DOHH2 (cell line): ENCODE results near the gene RNF17.

ENCODE experiments used
- EZH2phosphoT487 ChIP-seq: fragments of 200-600 bp; sonication (generic); IDR thresholded peaks from 2 replicates; pipeline ENCODE4 v1.6.1; 2017; ENCODE audit warnings: borderline replicate concordance, mild to moderate bottlenecking, antibody characterized with exemption, low read length, moderate library complexity, mixed read lengths
- TF ChIP-seq, protein P1 (sequence below): fragments of 200-600 bp; sonication (generic); IDR thresholded peaks from one replicate; pipeline ENCODE4 v1.5.1; 2014; ENCODE audit warnings: antibody characterized with exemption, mild to moderate bottlenecking, low read depth, low read length; ENCODE audit not compliant: poor library complexity, severe bottlenecking

DNA sequence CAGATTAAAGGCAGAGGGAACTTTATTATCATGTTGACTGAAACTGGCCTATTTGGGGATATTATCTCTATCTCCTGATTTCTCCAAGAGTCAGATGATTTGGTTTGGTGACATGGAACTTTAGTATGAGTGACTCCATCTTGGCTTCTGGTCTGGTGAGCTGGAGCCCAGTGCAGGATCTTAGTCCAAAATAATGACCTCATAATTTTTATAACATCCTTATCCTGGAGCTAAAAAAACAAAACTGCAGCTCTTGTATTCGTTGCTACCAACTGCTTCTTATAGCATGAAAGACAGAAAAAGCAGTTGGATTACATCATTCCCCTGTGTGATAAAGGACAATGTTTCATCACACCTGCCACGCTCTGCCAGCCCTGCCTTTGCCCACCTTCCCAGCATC, 39.3 kb upstream of the RNF17 start:
- TF ChIP-seq, protein P1, sequence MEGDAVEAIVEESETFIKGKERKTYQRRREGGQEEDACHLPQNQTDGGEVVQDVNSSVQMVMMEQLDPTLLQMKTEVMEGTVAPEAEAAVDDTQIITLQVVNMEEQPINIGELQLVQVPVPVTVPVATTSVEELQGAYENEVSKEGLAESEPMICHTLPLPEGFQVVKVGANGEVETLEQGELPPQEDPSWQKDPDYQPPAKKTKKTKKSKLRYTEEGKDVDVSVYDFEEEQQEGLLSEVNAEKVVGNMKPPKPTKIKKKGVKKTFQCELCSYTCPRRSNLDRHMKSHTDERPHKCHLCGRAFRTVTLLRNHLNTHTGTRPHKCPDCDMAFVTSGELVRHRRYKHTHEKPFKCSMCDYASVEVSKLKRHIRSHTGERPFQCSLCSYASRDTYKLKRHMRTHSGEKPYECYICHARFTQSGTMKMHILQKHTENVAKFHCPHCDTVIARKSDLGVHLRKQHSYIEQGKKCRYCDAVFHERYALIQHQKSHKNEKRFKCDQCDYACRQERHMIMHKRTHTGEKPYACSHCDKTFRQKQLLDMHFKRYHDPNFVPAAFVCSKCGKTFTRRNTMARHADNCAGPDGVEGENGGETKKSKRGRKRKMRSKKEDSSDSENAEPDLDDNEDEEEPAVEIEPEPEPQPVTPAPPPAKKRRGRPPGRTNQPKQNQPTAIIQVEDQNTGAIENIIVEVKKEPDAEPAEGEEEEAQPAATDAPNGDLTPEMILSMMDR: no peak
- TF ChIP-seq EZH2phosphoT487: no peak
